A549 (cell line): ENCODE results near the gene CDAN1.

Source experiments
- EP300 ChIP-seq, 2 experiments: fragments of >200 bp; sonication (Bioruptor Twin); formaldehyde crosslinking; IDR thresholded peaks; 2 replicates in 1 of 2; 3 replicates in 1 of 2; pipeline ENCODE4 v1.6.1; 2016 to 2017
- HOXA7 ChIP-seq: fragments of 250-450 bp; sonication (Bioruptor Pico); IDR thresholded peaks from 2 replicates; pipeline ENCODE4 v1.5.0; 2020; ENCODE audit warnings: mild to moderate bottlenecking, moderate library complexity
- MYC ChIP-seq: IDR thresholded peaks from 2 replicates; pipeline ENCODE4 v1.6.1; 2012; ENCODE audit warnings: mild to moderate bottlenecking, inconsistent platforms, low read length, improper control_type of control experiment, borderline replicate concordance
- POLR2A ChIP-seq: IDR thresholded peaks from 2 replicates; pipeline ENCODE4 v1.6.1; 2012; ENCODE audit warnings: mild to moderate bottlenecking, low read length
- SMC3 ChIP-seq: fragments of >200 bp; sonication (Bioruptor Twin); formaldehyde crosslinking; IDR thresholded peaks from 3 replicates; pipeline ENCODE4 v1.6.1; 2018; ENCODE audit warnings: inconsistent platforms
- TF ChIP-seq, protein P1 (sequence below): fragments of >200 bp; sonication (Bioruptor Twin); formaldehyde crosslinking; IDR thresholded peaks from 3 replicates; pipeline ENCODE4 v1.5.1; 2016

DNA sequence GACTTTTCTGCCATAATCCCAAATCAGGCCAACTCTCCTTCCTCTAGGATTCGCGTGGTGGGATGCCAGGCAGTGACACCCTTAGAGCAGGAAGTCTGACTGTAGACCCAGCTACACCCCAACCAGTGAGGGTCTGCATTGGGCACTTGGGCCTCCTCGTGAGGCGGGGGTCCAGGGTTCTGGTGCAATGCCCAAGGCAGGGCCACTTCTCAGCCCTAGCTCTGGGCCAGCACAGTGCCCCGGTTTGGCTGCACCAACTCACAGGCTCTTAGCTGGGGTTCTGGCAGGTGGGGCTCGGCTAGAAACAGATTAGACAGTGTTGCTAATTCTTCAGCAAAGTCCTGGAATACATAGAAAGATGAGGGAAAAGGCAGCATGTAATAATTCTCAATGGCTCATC, 12.7 kb downstream of the CDAN1 start:
- TF ChIP-seq SMC3 (no peak), HOXA7 (no peak), EP300 (IDR thresholded peaks at IDR 0.05) (no peak), POLR2A (no peak), MYC (no peak)
- TF ChIP-seq, protein P1, sequence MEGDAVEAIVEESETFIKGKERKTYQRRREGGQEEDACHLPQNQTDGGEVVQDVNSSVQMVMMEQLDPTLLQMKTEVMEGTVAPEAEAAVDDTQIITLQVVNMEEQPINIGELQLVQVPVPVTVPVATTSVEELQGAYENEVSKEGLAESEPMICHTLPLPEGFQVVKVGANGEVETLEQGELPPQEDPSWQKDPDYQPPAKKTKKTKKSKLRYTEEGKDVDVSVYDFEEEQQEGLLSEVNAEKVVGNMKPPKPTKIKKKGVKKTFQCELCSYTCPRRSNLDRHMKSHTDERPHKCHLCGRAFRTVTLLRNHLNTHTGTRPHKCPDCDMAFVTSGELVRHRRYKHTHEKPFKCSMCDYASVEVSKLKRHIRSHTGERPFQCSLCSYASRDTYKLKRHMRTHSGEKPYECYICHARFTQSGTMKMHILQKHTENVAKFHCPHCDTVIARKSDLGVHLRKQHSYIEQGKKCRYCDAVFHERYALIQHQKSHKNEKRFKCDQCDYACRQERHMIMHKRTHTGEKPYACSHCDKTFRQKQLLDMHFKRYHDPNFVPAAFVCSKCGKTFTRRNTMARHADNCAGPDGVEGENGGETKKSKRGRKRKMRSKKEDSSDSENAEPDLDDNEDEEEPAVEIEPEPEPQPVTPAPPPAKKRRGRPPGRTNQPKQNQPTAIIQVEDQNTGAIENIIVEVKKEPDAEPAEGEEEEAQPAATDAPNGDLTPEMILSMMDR, result no peak
